ENCODE data around the gene OGFOD1. TPM values are rescaled to one million over a fixed set of nuclear protein-coding genes. Genes with fewer than 3 reads are reported as not detected.
A peak's percentile ranks its signal among the peaks of the same experiment; 100 is the strongest.

Gene OGFOD1
- total RNA-seq, 2 donors from 2014 or later, result 28.8 to 59.9 TPM

DNA sequence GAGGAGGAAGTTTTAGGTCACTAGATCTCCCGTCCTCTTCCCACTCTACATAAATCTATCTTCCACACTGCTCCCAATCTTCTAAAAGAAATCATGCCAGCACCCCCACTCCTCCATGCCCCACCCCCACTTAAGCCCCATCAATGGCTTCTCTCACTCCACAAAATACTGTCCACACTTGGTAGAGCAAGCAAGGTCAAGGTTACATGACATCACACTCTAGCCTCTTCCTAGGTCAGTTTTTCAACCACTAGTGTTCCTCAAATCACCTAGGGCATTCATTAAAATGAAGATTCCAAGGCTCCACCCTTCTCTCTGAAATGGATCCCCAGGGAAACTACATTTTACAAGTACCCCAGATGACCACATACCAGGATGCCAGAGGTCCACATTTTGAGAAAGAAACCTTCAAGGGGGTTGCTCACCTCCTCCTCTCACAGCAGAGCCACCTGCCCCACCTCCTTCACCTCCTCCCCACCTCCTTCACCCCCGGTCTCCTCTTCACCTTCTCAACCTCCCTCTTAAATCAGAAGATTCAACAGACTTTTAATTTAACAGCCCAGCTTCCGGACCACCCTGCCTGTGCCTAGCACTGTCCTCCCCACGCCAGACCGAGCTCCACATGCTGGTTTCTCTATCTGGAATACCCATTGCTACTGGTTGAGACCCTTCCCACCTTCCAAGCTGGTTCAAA is 29.2 kb upstream of the OGFOD1 start:
- no peak for ATAC-seq (replicated peaks)
- Mint-ChIP-seq H3K36me3 (ENCODE audit: low read depth) (peaks cover 5% of the 10 kb centered on the region), H3K4me1 (peaks cover 24% of the 10 kb centered on the region), H3K9me3 (no peaks in the 10 kb centered on the region), H3K27ac (peak overlapping the region; percentile 47), H3K4me3 (peak overlapping the region; percentile 9), H3K27me3 (no peaks in the 10 kb centered on the region)

DNA sequence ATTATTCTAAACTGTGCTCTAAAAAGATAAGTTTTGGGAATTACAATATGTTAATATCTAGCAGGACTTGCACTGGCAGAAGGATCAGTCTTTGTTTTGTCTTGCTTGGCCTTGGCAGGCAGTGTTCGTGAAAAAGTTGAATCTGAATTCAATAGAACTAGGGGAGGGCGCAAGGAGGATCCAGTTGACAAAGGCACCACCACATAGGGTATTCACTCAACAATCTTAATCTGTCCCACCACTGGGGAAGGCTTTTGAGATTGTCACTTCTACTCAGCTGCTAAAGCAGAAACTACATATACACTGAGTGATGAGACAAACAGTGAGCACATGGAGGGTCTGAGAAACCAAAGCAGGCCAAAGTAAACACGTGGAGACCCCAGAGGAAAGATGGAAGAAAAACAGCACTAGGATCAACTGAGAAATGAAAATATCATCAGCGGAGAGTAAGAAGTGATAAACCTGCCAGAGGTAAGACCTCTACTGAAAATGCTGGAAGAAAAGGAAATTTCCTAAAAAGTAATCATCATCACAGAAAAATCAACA is 28.4 kb upstream of the OGFOD1 start:
- peaks cover 26% of the 10 kb centered on the region for H3K4me1 Mint-ChIP-seq
- H3K36me3 Mint-ChIP-seq (ENCODE audit: low read depth), result peaks cover 5% of the 10 kb centered on the region
- H3K27me3 Mint-ChIP-seq, result no peaks in the 10 kb centered on the region
- no peak for ATAC-seq (replicated peaks)
- peak overlapping the region; percentile 97 for H3K4me3 Mint-ChIP-seq
- peak overlapping the region; percentile 47 for H3K27ac Mint-ChIP-seq
- no peaks in the 10 kb centered on the region for H3K9me3 Mint-ChIP-seq

DNA sequence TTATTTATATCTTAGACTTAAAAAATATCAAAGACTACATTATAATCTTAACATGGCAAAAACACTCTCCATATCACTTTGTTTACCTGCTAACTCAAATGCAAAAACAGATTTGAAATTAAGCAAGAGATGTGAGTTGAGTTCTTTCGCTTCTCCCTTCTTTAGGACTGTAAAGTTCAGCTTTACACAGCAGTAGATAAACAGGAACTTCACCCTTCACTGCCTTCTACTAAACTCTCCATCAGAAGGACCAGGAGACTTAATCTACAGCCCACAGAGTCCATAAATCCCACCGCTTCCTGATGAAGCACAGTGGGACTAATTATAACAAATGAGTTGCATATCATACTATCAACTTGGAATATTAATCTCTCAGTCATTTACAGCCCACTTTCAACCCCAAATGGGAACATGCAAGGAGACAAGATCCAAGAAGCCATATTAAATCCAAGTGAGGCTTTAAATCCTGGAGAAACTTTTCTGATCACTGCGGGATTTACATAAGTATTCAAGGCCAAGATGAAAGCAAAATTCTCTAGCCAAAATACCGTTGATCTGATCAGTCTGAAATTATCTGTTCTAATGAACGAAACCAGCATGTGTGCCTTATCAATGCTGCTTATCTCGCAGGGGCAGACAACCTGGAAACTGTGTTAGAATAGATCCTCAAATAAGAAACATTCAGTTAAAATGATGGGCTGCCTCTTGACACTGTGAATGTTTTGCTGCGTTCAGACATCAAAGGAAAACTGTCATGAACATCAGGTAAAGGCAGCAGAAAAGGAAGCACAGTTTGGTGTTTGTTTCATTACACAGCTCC is 27.6 kb upstream of the OGFOD1 start:
- H3K27ac Mint-ChIP-seq, result peak overlapping the region; percentile 96

DNA sequence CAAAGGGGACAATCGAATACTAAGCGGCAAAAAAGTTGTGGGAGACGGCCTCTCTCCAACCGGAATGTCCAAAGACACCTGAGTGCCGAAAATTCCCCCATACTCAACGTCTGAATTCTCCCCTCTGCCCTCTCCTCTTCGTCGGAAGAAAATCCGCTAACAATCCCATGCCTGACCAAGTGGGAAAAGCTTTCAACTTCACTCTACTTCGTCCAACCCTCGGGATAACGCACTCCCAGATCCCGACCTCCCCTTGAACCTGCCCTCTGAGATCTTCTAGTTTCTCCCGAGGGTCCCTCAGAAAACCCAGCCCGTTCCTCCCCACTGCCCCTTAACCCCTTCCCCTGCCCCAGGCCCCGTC is 27.0 kb upstream of the OGFOD1 start:
- Mint-ChIP-seq H3K9me3 (no peaks in the 10 kb centered on the region), H3K27ac (peak overlapping the region; percentile 96), H3K4me1 (peaks cover 35% of the 10 kb centered on the region), H3K36me3 (ENCODE audit: low read depth) (peaks cover 7% of the 10 kb centered on the region), H3K4me3 (peak overlapping the region; percentile 97), H3K27me3 (no peaks in the 10 kb centered on the region)
- no peak for ATAC-seq (replicated peaks)

More for the DNA sequence above, 27.6 kb upstream of the OGFOD1 start:
- Mint-ChIP-seq H3K9me3 (no peaks in the 10 kb centered on the region), H3K4me3 (peak overlapping the region; percentile 97), H3K36me3 (ENCODE audit: low read depth) (peaks cover 5% of the 10 kb centered on the region), H3K27me3 (no peaks in the 10 kb centered on the region), H3K4me1 (peaks cover 32% of the 10 kb centered on the region)
- no peak for ATAC-seq (replicated peaks)

DNA sequence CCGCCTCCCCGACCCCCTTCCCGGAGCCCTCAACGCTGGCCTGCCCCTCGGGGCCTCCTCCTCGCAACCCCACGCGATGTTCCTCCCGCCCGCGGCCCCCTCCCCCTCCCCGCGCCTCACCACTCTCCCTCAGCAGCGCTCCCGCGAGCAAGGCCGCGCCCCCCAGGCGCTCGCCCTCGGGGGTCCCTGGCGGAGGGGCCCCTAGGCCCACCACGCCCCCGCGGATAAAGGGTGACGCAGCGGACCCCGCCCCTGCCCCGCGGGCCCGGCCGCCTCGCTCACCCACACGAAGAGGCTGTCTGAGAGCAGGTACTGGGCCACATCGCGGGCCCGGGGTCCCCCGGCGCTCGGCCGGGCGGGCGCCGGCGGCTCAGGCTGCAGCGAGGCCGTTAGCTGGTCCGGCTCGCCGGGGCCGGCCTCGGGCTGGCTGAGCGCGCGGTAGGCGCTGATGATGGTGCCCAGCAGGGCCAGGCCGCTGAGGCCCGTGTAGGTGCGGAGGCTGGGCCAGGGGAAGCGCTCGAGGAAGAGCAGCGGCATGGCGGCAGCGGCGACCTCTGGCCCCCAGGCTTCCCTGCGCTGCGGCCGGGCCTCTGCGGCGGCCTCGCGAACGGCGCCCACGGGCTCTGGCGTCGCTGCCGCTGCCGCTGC is 26.4 kb upstream of the OGFOD1 start:
- Mint-ChIP-seq H3K27me3 (no peaks in the 10 kb centered on the region), H3K27ac (peak overlapping the region; percentile 96), H3K4me3 (peak overlapping the region; percentile 97), H3K9me3 (no peaks in the 10 kb centered on the region), H3K36me3 (ENCODE audit: low read depth) (peaks cover 12% of the 10 kb centered on the region), H3K4me1 (peaks cover 36% of the 10 kb centered on the region)
- peak; percentile 57 for ATAC-seq (replicated peaks)

DNA sequence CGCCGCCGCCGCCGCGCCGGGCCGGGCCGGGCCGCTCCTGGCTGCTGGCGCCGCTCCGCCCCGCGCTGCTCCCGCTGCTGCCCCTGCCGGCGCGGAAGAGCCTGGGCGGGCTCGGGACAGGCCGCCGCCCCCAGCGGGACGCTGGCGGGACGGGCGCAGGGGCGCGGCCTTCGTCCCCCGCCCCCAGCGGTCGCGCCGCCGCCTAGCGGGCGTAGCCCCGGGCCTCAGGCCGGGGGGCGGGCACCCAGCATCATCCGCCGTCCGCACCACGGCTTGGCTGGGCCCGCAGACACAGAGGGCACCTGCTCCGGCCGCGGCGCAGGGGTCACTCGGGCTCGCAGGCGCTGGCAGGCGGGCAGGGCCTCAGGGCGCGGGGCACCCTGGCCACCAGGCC is 25.9 kb upstream of the OGFOD1 start, which contains the start of gene AMFR:
AMFR (minus strand) TSS at position 107 of the 394 bp plus-strand sequence. CDS start 218 bp downstream, outside the sequence.
- no peaks in the 10 kb centered on the region for H3K27me3 Mint-ChIP-seq
- H3K27ac Mint-ChIP-seq, result peak within 1 kb of the TSS; percentile 96
- H3K9me3 Mint-ChIP-seq, result no peaks in the 10 kb centered on the region
- peak; percentile 93 for ATAC-seq (replicated peaks)
- peak within 1 kb of the TSS; percentile 97 for H3K4me3 Mint-ChIP-seq
- peaks cover 18% of the 10 kb centered on the region for H3K36me3 Mint-ChIP-seq (ENCODE audit: low read depth)
- H3K4me1 Mint-ChIP-seq, result peaks cover 38% of the 10 kb centered on the region

DNA sequence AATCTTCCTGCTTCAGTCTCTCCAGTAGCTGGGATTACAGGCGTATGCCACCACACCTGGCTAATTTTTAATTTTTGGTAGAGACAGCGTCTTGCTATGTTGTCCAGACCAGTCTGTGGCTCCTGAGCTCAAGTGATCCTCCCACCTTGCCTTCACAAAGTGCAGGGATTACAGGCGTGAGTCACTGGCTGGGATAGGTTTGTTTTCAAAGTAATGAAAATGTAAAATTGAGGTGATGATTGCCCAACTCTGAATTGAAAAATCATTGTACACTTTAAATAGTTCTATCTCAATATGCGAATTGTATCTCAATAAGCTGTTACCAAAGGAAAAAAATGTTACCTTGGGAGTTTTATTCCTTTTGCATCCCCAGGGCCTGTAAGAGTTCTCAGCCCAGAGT is 24.8 kb upstream of the OGFOD1 start:
- Mint-ChIP-seq H3K27me3 (no peaks in the 10 kb centered on the region), H3K4me3 (peak overlapping the region; percentile 78), H3K27ac (peak overlapping the region; percentile 66), H3K4me1 (peaks cover 40% of the 10 kb centered on the region), H3K36me3 (ENCODE audit: low read depth) (peaks cover 29% of the 10 kb centered on the region), H3K9me3 (no peaks in the 10 kb centered on the region)
- ATAC-seq (replicated peaks), result no peak

DNA sequence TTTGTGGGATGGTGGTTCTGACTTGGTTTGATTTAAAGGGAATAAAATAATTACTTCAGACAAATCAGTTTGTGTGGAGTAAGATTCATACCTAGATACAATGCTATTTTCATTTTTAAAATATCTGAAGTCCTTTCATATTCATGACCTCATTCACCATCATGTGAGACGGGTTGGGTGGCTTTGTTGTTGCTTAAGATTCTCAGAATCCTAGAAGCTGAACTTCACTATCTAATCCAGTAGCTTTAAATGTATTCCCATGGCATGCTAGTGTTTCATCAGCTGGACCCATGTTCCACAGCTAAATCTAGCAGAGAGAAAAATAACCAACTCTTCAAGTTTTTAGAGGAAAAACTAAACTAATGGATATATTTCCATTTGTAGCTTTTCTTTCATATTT is 23.3 kb upstream of the OGFOD1 start:
- Mint-ChIP-seq H3K36me3 (ENCODE audit: low read depth) (peaks cover 44% of the 10 kb centered on the region), H3K9me3 (no peaks in the 10 kb centered on the region), H3K27me3 (no peaks in the 10 kb centered on the region), H3K4me3 (no peak overlapping the region), H3K4me1 (peaks cover 28% of the 10 kb centered on the region), H3K27ac (peak overlapping the region; percentile 43)
- peak; percentile 5 for ATAC-seq (replicated peaks)

DNA sequence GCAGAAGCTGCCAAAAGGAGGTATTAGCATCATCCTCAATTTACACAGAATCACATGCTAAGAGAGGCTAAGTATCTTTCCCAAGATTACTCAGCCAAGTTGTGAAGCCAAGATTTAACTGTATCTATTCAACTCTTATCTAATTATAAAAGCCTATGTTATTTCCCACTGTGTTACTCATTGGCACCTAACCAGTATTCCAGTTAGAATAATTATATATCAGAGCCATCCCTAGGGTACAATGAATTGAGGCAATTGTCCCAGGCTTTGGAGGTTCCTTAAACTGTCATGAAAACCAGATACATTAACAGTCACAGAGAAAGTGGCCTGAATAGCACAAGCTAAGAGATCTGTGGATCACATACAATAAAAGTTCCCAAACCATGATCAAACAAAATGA is 15.1 kb upstream of the OGFOD1 start:
- no peak for ATAC-seq (replicated peaks)
- Mint-ChIP-seq H3K27me3 (no peaks in the 10 kb centered on the region), H3K27ac (no peak overlapping the region), H3K9me3 (no peaks in the 10 kb centered on the region), H3K36me3 (ENCODE audit: low read depth) (peaks cover 99% of the 10 kb centered on the region), H3K4me3 (no peak overlapping the region), H3K4me1 (no peaks in the 10 kb centered on the region)

DNA sequence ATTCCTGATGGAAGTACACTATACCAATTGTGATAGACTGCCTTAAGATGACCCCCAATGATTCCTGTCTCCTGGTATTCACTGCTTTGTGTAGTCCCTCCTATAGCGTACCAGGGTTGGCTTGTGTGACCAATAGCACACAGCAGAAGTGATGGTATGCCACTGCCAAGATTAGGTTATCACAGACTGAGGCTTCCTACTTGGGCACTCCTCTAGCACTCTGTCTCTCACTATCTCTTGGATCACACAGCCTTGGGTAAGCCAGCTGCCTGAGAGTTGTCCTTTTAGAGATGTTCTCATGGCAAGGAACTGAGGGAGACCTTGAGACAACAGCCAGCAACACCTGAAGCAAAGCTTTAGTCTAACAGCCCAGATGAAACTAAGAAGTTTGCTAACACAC is 13.3 kb upstream of the OGFOD1 start:
- no peak for ATAC-seq (replicated peaks)
- Mint-ChIP-seq H3K9me3 (no peaks in the 10 kb centered on the region), H3K36me3 (ENCODE audit: low read depth) (peaks cover 99% of the 10 kb centered on the region), H3K4me1 (peaks cover 6% of the 10 kb centered on the region), H3K27me3 (no peaks in the 10 kb centered on the region), H3K4me3 (no peak overlapping the region), H3K27ac (no peak overlapping the region)

DNA sequence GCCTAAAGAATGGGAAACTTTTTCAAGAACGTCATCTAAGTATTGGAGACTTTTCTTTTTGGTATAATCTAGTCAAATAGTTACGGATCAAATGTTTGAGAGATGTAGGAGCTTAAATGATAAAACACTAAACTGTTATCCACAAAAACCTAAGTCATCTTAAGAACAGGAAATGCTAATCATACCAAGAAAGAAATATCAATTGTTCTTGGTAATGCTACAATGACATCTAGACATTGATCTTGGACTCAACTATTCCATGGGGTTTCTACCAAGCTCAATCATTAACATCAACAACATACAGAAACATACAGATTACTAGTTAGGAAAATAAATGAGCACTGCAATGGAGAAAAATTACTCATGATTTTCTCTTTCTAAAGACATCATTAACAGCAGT is 4.1 kb upstream of the OGFOD1 start:
- Mint-ChIP-seq H3K36me3 (ENCODE audit: low read depth) (peaks cover 95% of the 10 kb centered on the region), H3K4me3 (peak overlapping the region; percentile 88), H3K27ac (peak overlapping the region; percentile 100), H3K9me3 (no peaks in the 10 kb centered on the region), H3K4me1 (peaks cover 30% of the 10 kb centered on the region), H3K27me3 (no peaks in the 10 kb centered on the region)
- ATAC-seq (replicated peaks), result peak; percentile 27

DNA sequence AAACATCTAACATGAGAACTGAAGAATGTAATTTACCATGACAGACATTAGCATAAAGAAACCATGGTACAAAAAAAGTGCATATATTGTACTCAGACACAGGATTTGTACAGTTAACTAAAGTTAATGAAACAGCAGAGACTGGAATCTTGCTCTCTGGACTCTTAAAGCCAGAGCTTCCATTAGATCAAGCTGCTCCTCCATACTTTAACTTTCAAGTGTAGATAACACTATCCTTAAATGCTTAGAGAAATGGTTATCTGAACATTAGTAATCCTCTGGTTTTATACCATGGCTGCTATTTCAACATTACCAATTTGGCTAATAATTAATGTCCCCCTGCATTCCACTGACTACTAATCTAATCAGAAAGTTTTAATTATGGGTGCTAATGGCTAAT is 3.3 kb upstream of the OGFOD1 start:
- Mint-ChIP-seq H3K4me1 (peaks cover 36% of the 10 kb centered on the region), H3K9me3 (no peaks in the 10 kb centered on the region), H3K27me3 (no peaks in the 10 kb centered on the region), H3K4me3 (peak overlapping the region; percentile 88), H3K36me3 (ENCODE audit: low read depth) (peaks cover 94% of the 10 kb centered on the region), H3K27ac (peak overlapping the region; percentile 100)
- ATAC-seq (replicated peaks), result no peak

DNA sequence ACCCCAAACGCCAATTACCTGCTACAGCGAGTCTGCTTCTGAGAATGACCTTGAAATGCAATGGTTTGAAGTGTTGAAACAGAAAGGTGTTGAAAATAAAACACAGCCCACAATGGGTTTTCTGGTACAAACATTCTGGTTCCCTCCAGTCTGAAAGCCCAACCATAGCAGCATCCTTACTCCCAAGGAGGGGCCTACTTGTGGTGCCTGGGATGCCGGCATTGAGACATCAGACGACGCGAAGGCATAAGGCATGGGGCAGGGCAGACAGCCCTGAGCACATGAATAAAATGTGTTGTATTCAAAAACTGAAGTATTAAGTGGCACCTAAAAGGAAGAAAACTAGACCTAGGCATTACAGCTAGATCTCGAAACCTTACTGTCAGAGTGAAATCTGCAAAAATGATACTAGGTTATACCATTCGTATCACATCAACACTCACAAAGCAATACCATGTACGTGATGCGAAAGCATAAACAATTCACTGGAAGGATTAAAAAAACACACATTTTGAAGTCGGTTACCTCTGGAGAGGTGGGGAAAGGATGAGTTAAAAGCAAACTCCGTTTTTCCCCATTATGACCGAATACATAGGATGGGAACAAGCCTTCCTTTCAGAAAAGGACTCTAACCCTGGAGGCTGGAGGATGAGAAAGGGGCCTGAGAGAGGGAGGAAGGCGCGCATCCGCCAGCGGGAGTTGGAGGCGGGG is 924 bp upstream of the OGFOD1 start:
- ATAC-seq (replicated peaks), result peak; percentile 36
- Mint-ChIP-seq H3K4me1 (peaks cover 39% of the 10 kb centered on the region), H3K27me3 (no peaks in the 10 kb centered on the region), H3K36me3 (ENCODE audit: low read depth) (peaks cover 92% of the 10 kb centered on the region), H3K27ac (peak overlapping the region; percentile 100), H3K9me3 (no peaks in the 10 kb centered on the region), H3K4me3 (peak overlapping the region; percentile 88)
